Large intestine (tissue), 12 donors: Measurements from ENCODE around the gene BMP4. TPM values are rescaled to one million over a fixed set of nuclear protein-coding genes. Genes with fewer than 3 reads are reported as not detected.
A peak's percentile ranks its signal among the peaks of the same experiment; 100 is the strongest.

Experiments
- DNase-seq, 2 donors: peaks; one replicate each; pipeline versions ENCODE4 v3.0.0 to v3.0.0-alpha.2; 2013
- H3K27ac ChIP-seq: one replicate; pipeline ENCODE4 v1.5.1; 2013; ENCODE audit warnings: low read length
- H3K27me3 ChIP-seq: 2 replicates; pipeline ENCODE4 v1.6.1; 2013; ENCODE audit warnings: low read length; ENCODE audit not compliant: control insufficient read depth, insufficient read depth
- H3K36me3 ChIP-seq: 2 replicates; pipeline ENCODE4 v1.6.1; 2013; ENCODE audit warnings: low read length; ENCODE audit not compliant: control insufficient read depth, insufficient read depth
- H3K4me1 ChIP-seq: one replicate; pipeline ENCODE4 v1.6.1; 2013; ENCODE audit warnings: low read length; ENCODE audit not compliant: control insufficient read depth, insufficient read depth
- H3K4me3 ChIP-seq: one replicate; pipeline ENCODE4 v1.5.1; 2013; ENCODE audit warnings: low read length
- H3K9me3 ChIP-seq: one replicate; pipeline ENCODE4 v1.6.1; 2013; ENCODE audit warnings: mild to moderate bottlenecking, low read depth, low read length, moderate library complexity; ENCODE audit not compliant: control insufficient read depth
- WGBS: methylation state at CpG from one replicate; pipeline ENCODE4 v1.1.5; 2013; ENCODE audit warnings: low lambda C conversion rate; ENCODE audit not compliant: insufficient coverage; 5-methylcytosine and 5-hydroxymethylcytosine counted together
- long read RNA-seq, 11 donors: transcript quantifications; one replicate each; lab custom pipeline, GENCODE V29; 2026
- polyA plus RNA-seq: library from polyadenylated mRNA; unstranded; fragments of 120-200 nt; gene quantifications from one replicate; pipeline ENCODE4 v1.2.1, GENCODE V29; 2013

The BMP4 gene
- 40.0 TPM for polyA plus RNA-seq
- long read RNA-seq, donor 1, partial matches to known transcripts: 0 of 5 reads
- long read RNA-seq, donor 1, other reads (novel, unspliced or antisense): 0 of 5 reads
- long read RNA-seq, donor 2, transcript BMP4-201 (4 exons, 1,917 nt): major isoform, 7 of 22 reads
- long read RNA-seq, donor 2, transcript BMP4-205 (3 exons, 1,705 nt): minor isoform, 6 of 22 reads
- long read RNA-seq, donor 2, partial matches to known transcripts: 6 of 22 reads
- long read RNA-seq, donor 2, other reads (novel, unspliced or antisense): 0 of 22 reads
- long read RNA-seq, donor 3: 0 reads
- long read RNA-seq, donor 4, partial matches to known transcripts: 0 of 1 reads
- long read RNA-seq, donor 4, other reads (novel, unspliced or antisense): 0 of 1 reads
- long read RNA-seq, donor 5, partial matches to known transcripts: 0 of 8 reads
- long read RNA-seq, donor 5, other reads (novel, unspliced or antisense): 0 of 8 reads
- long read RNA-seq, donor 6, transcript BMP4-205 (3 exons, 1,705 nt): major isoform, 6 of 15 reads
- long read RNA-seq, donor 6, transcript BMP4-201 (4 exons, 1,917 nt): minor isoform, 5 of 15 reads
- long read RNA-seq, donor 6, partial matches to known transcripts: 0 of 15 reads
- long read RNA-seq, donor 6, other reads (novel, unspliced or antisense): 0 of 15 reads
- long read RNA-seq, donor 7, transcript BMP4-206 (4 exons, 1,708 nt): major isoform, 8 of 12 reads
- long read RNA-seq, donor 7, partial matches to known transcripts: 0 of 12 reads
- long read RNA-seq, donor 7, other reads (novel, unspliced or antisense): 0 of 12 reads
- long read RNA-seq, donor 8, transcript BMP4-201 (4 exons, 1,917 nt): major isoform, 7 of 16 reads
- long read RNA-seq, donor 8, partial matches to known transcripts: 0 of 16 reads
- long read RNA-seq, donor 8, other reads (novel, unspliced or antisense): 0 of 16 reads
- long read RNA-seq, donor 9, transcript BMP4-201 (4 exons, 1,917 nt): major isoform, 6 of 14 reads
- long read RNA-seq, donor 9, transcript BMP4-205 (3 exons, 1,705 nt): minor isoform, 5 of 14 reads
- long read RNA-seq, donor 9, partial matches to known transcripts: 0 of 14 reads
- long read RNA-seq, donor 9, other reads (novel, unspliced or antisense): 0 of 14 reads
- long read RNA-seq, donor 10, transcript BMP4-201 (4 exons, 1,917 nt): minor isoform, 5 of 14 reads
- long read RNA-seq, donor 10, transcript BMP4-206 (4 exons, 1,708 nt): major isoform, 6 of 14 reads
- long read RNA-seq, donor 10, partial matches to known transcripts: 0 of 14 reads
- long read RNA-seq, donor 10, other reads (novel, unspliced or antisense): 0 of 14 reads
- long read RNA-seq, donor 11, transcript BMP4-201 (4 exons, 1,917 nt): major isoform, 5 of 13 reads
- long read RNA-seq, donor 11, partial matches to known transcripts: 0 of 13 reads
- long read RNA-seq, donor 11, other reads (novel, unspliced or antisense): 0 of 13 reads

GRCh38 chr14:53956427-53957201 lies at the start of gene BMP4:
BMP4 (minus strand) TSS chr14:53956825; CDS start chr14:53952222, 4,603 bp downstream.
- no peaks in the 10 kb centered on the region for H3K9me3 ChIP-seq
- H3K27me3 ChIP-seq: peaks cover 9% of the 10 kb centered on the region
- peak; percentile 77 to 92 for DNase-seq
- H3K4me3 ChIP-seq: peak within 1 kb of the TSS; percentile 63
- 3% methylated on average over 5 of the region's 45 CpGs for WGBS
- peaks cover 26% of the 10 kb centered on the region for H3K4me1 ChIP-seq
- peaks cover 9% of the 10 kb centered on the region for H3K36me3 ChIP-seq
- peak within 1 kb of the TSS; percentile 96 for H3K27ac ChIP-seq

GRCh38 chr14:54003064-54003463 lies 46.4 kb upstream of the BMP4 start:
- no peak overlapping the region for H3K27ac ChIP-seq
- no peak overlapping the region for H3K4me3 ChIP-seq
- no CpG with 5 or more reads among the region's 2 CpGs for WGBS
- no peaks in the 10 kb centered on the region for H3K27me3 ChIP-seq
- H3K9me3 ChIP-seq: no peaks in the 10 kb centered on the region
- H3K4me1 ChIP-seq: no peaks in the 10 kb centered on the region
- DNase-seq: no peak
- no peaks in the 10 kb centered on the region for H3K36me3 ChIP-seq

- DNase-seq: no peak
- Histone ChIP-seq H3K27ac (no peak overlapping the region), H3K4me1 (no peaks in the 10 kb centered on the region)
Observed at GRCh38 chr14:54002653-54003052, 46.0 kb upstream of the BMP4 start.

GRCh38 chr14:54001189-54001878 lies 44.7 kb upstream of the BMP4 start:
- H3K27me3 ChIP-seq: no peaks in the 10 kb centered on the region
- no peak overlapping the region for H3K4me3 ChIP-seq
- peak; percentile 17 to 26 for DNase-seq
- H3K27ac ChIP-seq: no peak overlapping the region
- H3K36me3 ChIP-seq: no peaks in the 10 kb centered on the region
- H3K4me1 ChIP-seq: no peaks in the 10 kb centered on the region
- no peaks in the 10 kb centered on the region for H3K9me3 ChIP-seq
- 100% methylated on average over 1 of the region's 5 CpGs for WGBS

More at GRCh38 chr14:54002653-54003052, 46.0 kb upstream of the BMP4 start:
- H3K27me3 ChIP-seq: no peaks in the 10 kb centered on the region
- no peaks in the 10 kb centered on the region for H3K9me3 ChIP-seq
- no peak overlapping the region for H3K4me3 ChIP-seq
- no peaks in the 10 kb centered on the region for H3K36me3 ChIP-seq

- H3K4me1 ChIP-seq: no peaks in the 10 kb centered on the region
- WGBS: no CpG with 5 or more reads among the region's 1 CpG
- no peaks in the 10 kb centered on the region for H3K9me3 ChIP-seq
- no peak overlapping the region for H3K27ac ChIP-seq
- peak; percentile 7 to 12 for DNase-seq
- H3K36me3 ChIP-seq: no peaks in the 10 kb centered on the region
- no peaks in the 10 kb centered on the region for H3K27me3 ChIP-seq
- H3K4me3 ChIP-seq: no peak overlapping the region
Observed at GRCh38 chr14:54000341-54000811, 43.8 kb upstream of the BMP4 start.

GRCh38 chr14:53999061-53999488 lies 42.5 kb upstream of the BMP4 start:
- 100% methylated on average over 1 of the region's 5 CpGs for WGBS
- DNase-seq: peak in 1 of 2 donors; percentile 12
- Histone ChIP-seq H3K4me1 (no peaks in the 10 kb centered on the region), H3K27me3 (no peaks in the 10 kb centered on the region), H3K4me3 (no peak overlapping the region), H3K27ac (no peak overlapping the region), H3K36me3 (no peaks in the 10 kb centered on the region), H3K9me3 (no peaks in the 10 kb centered on the region)

GRCh38 chr14:53996041-53996440 lies 39.4 kb upstream of the BMP4 start:
- Histone ChIP-seq H3K4me3 (no peak overlapping the region), H3K36me3 (no peaks in the 10 kb centered on the region), H3K27me3 (no peaks in the 10 kb centered on the region), H3K4me1 (no peaks in the 10 kb centered on the region), H3K27ac (no peak overlapping the region), H3K9me3 (no peaks in the 10 kb centered on the region)
- WGBS: no CpG with 5 or more reads among the region's 1 CpG
- DNase-seq: no peak

- no peak for DNase-seq
- no peaks in the 10 kb centered on the region for H3K4me1 ChIP-seq
- WGBS: no CpG with 5 or more reads among the region's 6 CpGs
- no peak overlapping the region for H3K4me3 ChIP-seq
- no peak overlapping the region for H3K27ac ChIP-seq
- H3K9me3 ChIP-seq: no peaks in the 10 kb centered on the region
- H3K27me3 ChIP-seq: no peaks in the 10 kb centered on the region
- no peaks in the 10 kb centered on the region for H3K36me3 ChIP-seq
Observed at GRCh38 chr14:53993920-53994607, 37.4 kb upstream of the BMP4 start.
